HT1080 (cell line): ENCODE results near the gene SIPA1L2. TPM values are rescaled to one million over a fixed set of nuclear protein-coding genes. Genes with fewer than 3 reads are reported as not detected.

ENCODE experiments used
- DNase-seq: peaks from one replicate; pipeline ENCODE4 v3.0.0-alpha.2; 2015; ENCODE audit warnings: low read depth
- total RNA-seq: library from RNA; depleted of rRNA; stranded (reverse); fragments of >200 nt; shearing (Covaris generic); gene quantifications from 2 replicates; pipeline ENCODE4 v1.2.3, GENCODE V29; 2014

Gene SIPA1L2
- total RNA-seq, 1 experiment from 2014 or later, result 1.8 TPM

DNA sequence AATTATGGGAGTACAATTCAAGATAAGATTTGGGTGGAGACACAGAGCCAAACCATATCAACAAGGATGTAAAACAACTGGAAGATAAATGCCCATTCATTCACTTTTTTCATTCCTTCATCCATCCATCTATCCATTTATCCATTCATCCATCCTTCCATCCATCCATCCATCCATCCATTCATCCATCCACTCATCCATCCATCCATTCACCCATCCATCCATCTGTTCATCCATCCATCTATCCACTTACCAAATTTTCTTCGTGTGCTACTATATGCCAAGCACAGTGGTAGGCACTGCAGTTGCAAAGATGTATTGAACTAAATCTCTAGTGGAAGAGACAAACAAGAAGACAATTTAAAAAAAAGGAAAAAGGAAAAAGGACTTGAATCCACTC is 14.3 kb upstream of the SIPA1L2 start:
- DNase-seq, result no peak

DNA sequence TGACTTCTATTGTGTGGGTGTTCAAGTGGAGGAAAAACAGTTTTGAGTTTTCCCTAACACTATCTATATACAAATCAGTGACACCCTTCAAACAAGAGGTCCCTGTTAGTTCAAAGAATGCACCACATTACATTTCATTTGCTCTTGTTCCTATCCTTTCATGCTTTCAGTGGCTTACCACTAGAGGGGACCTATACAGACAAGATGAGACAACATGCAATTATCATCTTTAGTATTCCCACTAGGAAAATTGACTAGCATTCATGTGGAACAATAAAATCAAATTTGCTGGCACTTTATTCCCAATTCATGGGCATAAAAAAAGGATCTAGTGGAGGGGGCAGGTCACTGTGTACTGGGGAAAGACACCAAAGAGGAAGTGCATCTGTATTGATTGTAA is 13.3 kb upstream of the SIPA1L2 start:
- no peak for DNase-seq

DNA sequence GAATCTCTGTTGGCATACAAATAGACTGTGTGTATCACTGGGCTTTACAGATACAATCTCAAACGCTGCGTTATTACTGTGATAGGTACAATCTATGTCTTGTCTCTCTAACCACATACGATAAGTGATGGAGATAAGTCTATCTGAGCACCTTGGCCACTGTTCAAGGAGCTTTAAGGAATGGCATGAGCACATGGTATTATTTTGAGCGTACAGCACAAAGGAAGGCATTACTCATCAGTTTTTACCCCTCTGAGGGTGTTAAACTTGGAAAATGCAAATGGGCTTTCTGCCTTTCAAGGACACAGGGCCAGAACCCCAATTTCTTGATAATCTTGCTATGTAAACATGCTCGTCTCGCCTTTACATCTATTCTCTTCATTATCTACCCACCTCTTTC is 11.6 kb upstream of the SIPA1L2 start:
- DNase-seq, result no peak

DNA sequence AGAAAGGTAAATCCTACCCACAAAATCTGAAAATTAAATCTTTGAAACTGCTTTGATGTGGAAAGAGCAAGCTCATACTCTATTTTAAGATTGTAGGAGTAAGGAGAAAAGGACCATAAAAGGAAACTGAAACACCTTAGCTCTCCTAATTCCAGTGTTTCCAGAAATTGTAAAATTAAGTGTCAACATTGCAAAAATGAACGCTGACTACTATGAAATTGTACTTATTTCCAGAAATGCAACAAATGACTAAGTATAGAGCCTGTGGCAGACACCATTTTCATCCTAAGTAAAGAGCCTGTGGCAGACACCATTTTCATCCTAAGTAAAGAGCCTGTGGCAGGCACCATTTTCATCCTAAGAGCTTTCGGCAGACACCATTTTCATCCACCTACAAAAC is 6.9 kb upstream of the SIPA1L2 start:
- DNase-seq, result no peak

DNA sequence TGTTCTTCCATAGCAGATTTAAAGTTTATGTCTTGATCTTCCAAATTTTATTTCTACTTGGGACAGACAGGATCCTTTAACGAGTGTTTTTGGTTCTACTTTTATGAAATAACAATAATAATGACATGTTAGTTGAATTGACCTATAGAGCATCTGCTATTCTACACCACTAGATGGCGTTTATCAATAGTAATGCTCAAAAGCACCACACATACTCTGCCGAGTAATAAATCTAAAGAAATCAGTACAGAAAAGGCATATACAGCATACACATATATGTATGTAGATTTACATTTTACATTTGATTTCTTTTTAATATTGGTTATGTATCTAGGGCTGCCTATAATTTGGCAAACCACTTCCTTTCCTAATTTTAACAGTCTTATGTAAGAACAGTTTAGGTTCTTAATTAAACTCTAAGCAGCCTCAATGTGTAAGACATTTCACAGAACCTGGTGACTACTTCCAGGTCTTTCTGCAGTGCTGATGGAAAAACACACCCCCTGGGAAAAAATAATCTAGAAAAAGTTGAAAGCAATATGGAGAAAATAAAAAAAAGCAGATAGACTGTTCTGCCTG is 5.9 kb upstream of the SIPA1L2 start:
- peak; percentile 29 for DNase-seq

DNA sequence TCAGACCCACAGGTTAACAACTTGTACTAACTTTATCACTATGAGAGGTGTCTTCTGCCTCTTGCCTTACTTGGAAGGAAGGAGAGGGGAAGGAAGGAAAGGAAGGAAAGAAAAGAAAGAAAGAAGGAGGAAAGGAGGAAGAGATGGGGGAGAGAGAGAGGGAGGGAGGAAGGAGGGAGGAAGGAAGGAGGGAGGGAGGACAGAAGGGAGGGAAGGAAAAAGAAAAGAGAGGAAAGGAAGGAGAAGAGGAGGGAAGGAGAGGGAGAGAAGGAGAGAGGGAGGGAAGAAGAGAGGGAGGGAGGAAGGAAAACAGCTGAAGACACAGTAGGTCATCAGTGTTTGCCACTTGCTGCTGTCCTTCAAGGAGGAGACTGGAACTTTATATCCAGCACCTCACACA is 5.3 kb upstream of the SIPA1L2 start:
- no peak for DNase-seq

DNA sequence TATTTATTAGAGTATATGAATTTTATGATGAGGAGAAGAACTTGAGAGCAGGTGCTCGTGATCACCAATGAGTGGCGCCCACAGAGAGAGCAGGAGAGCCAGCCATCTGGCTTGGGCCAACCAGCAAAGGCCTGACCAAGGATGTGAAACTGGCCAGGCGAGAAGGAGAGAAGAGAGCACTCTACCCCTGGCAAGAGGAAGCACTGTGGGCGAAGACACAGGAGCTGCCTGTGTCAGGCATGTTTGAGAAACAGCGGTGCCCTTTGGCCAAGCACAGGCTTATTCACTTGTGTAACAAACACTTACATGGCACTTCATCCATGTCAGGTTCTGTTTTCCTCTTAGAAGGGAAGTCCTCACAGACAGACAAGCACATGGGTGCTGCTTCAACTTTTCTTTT is 4.2 kb upstream of the SIPA1L2 start:
- no peak for DNase-seq

DNA sequence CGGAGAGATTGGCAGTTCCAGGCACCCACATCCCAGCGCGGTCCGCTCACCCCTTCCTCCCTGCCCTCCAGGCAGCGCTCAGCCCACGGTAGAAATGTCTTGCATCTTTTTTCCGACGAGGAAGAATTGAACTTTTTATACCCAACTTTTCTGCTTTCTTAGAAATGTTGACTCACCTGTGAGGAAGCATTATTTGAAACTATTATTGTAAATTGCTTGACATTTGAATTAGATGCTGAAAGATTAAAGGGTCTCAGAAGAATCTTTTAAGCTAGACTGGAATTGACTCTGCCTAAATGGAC is 912 bp upstream of the SIPA1L2 start:
- DNase-seq, result no peak

DNA sequence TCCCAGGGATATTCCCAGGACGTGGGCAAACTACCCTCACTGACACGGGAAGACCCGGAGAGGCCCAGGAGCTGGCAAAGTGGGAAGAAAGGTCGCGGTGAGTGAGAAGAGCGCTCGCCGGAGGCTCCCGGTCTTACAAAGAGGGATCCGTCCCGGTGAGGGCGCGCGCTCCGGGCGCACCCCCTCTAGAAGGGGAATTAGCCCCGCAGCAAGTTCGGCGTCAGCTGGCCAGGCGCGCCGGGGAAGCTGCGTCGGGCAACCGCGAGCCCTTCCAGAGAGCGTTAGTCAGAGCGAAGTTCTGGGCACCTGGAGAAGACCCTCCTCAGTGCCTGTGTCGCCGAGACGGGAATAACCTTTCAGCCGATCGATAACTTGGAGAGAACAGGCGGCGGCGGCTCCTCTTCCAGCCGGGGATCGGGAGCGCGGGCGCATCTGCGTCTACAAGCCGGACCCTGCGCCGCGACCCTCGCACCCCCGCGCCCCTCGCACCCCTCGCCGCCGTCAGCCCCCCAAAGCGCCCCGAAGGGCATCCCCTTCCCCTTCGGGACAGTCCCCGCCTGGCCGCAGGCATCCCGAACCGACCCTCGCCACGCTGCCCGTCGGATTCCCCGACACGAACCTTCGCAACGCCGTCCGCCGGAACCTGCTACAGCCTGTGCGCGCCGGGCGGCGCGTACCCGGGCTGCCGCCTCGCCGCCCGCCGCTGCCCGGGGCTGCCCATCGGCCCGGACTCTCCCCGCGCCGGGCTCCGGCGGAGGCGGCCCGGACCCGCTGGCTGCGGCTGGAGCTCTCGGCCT is 485 bp downstream of the SIPA1L2 start:
- peak; percentile 31 for DNase-seq

DNA sequence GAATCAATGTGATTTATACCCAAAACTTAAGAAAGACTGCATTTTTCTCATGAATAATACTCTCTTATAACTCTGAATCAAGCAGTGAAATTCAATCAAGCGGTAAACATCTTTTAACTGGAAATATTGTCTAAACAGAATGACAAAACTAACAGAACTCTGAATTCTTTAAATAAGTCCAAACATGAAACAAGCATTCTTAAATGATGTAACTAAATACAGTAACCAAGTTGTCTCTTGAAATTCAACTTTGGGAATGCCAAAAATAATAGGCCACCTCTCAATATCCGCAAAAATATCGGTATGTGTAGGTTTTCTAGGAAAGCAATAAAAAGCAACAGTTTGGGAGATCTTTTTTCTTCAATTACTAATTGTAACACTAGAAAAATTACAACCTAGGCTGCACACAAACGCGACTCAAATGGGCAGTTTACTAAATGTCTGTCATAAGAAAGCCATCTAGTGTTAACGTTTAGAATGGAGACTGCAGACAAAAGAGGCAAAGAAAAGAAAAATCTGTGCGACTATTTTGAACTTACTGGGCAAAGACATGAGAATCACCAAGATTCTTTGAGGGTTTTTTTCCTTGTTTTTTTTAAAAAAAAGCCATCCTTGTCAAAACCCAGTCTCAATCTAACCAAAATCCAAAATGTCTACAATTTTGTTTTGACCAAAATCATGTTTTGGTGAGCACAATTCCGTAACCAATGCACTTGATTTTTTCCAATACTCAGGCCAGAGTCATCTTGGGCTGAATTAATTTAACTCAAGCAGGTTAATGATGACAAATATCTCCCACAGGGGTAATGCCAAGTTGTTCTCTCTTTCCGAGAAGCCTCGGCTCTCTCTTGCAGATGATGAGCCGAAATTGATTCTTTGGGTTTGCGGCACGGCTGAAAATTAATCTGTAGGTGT is 1.3 kb downstream of the SIPA1L2 start:
- DNase-seq, result peak; percentile 44

DNA sequence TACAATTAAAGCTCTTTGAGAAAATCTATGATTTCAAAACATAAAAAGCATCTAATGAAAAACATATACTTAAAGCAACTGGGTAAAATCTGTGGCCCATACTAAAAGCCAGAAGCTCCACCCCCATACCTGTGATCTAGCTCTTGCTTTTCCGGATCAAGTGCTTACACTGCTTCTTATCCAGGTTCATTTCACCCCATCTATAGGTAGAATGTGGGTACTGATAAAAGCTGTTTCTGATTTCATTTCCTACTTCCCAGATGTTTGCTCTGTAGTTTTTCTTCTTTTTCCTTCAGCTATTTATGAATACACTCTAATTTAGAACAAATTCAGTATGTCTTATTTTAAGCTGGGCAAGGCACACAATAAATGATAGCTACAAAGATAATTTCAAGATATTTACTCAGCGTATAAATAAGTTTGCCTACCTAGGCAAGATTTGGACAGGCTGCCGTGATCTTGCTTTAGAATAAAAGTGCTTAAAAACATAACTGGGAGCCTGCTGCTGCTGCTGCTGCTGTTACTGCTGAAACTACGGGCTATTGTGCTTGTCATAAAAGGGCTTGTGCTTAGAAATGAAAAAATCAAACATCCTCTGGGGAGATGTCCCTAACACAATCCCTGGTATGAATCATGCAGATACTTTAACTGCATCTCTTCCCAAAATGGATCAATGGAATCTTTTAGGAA is 2.1 kb downstream of the SIPA1L2 start:
- DNase-seq, result peak; percentile 45

DNA sequence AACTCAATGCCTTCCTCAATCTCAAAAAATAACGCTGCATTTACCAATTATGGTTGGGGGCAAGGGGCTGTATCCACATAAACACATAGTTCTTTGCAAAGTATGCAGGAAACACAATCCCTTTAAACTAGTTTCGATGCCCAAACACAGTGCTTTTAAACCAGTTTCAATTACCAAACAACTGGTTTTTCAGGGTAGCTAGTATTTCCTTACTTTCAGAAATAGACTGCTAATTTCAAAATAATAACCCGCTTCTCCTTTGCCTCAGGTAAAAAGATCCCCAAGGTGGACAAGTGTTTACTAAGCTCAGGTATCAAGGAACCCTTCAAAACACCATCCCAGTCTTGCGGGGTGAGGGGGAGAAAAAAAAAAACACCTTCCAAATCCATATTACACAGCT is 2.8 kb downstream of the SIPA1L2 start:
- no peak for DNase-seq

DNA sequence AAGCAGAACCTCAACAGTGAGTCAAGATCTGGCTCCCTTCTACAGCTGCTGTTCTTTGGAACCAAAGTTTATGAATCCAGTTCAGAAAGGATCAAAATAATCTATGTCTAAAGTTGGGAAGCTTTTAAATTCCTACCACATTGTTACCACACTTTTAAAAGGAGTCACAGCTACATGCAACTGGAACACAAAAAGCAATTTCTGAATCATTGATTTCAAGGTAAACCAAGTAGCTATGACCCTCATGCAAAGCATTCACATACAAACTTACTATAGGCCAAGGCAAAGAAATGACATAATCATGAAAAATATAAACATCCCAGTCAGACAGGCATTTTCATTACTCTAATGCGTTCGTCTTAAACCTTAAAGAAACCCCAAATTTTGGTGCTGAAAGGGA is 3.5 kb downstream of the SIPA1L2 start:
- DNase-seq, result no peak

DNA sequence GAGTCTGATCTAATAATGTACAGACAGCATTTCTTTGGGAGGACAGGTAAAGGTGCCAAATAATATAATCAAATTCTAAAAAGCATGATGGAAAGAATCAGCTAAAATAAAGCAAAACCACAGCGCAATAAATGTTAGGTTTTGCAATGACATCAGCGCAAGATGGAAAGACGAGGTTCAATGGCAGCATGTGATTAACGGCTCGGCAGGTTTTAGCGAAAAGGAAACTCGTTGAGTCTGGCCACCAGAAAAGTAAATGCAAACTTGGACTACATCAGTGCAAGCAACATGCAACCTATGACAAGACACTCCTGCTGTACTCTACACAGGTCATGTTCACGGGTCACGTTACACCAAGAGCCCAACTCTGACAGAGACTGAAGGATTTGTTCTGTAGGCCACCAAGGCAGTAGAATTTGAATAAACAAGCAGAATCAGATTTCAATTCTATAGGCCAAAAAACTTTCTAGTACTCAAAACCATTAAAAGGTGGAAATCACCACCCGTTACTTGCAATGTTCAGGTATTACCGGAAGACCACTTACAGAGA is 4.5 kb downstream of the SIPA1L2 start:
- no peak for DNase-seq

DNA sequence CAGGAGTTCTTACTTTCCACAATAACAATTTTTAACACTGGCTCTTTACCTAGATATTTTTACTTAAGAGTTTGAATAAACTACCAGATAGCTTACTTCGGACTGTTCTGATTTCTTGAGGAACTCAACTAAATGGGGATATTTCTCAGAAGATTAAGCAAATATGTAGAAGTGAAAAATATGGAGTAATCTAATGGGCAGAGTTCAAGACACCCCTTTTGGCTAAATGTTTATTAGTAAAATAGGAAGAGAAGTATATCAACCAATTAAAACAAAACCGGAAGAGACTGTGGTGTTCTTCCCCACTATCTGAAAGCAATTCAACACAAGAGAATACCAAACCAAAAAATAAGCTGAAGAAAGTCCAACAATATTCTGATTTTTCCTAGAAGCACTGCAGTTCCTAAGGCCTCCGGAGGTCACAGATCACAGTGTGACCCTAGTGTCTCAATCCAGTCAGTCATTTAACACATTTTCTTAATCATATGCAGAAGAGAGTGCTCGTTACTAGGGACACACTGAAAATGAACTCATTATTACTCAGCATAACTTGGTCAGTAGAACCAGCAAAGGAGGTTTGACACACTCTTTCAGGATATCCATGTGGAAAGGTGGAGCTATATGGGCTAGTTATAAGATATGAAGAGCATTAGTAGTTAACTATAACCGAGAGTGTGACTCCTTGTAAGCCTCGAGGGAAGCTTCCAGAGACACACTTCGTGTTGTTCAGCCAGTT is 5.2 kb downstream of the SIPA1L2 start:
- DNase-seq, result no peak

DNA sequence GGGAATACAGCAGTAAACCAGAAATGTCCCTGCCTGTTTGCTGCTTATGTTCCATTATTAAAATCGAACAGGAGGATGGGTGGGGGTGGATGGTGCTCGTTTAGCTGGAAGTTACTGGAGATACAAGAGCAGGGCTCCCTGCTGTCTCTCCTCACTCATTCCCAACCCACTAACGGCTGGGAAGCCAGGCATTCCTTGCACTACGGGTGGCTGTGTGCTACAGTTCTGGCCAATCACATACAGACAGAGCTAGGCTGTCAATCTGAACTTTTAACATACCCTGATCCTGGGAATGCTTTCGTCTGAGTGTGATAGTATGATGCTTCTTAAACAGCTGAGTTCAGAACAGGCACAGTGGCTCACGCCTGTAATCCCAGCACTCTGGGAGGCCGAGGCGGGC is 7.0 kb downstream of the SIPA1L2 start:
- no peak for DNase-seq

DNA sequence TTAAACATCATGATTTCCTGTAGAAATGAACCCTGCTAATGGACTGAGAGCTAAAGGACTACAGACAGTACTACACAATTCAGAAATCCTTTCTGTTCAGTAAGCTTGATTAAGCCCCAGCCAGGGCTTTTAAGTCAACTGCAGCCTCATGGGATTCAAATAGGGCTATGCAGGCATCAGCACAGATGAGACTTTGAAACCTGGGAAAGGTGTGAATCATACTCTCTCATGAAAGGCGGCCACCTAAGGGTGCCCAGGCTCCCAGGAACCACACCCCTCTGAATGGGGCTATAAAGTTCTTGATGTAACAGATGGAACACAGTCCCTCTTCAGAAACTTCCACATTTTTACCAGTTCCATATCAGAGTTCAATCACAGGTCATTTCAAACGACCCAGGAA is 7.6 kb downstream of the SIPA1L2 start:
- no peak for DNase-seq

DNA sequence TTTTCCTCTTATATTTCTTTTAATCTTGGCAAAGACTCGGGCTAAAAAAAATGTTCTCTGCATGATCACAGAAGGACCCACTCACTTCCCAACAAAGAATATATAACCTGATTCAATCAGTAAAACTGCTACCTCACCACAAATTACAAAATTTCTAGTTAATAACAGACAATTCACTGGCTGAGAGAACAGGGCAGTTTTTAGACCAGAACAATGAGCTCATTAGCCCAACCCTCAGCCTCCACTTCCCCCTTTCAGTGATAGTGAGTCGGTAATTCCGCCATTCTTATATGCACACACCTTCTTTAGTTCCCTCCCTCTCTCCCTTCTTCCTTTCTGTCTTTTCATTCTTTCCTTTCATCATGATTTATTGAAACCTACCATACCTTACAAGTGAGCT is 8.9 kb downstream of the SIPA1L2 start:
- DNase-seq, result no peak

DNA sequence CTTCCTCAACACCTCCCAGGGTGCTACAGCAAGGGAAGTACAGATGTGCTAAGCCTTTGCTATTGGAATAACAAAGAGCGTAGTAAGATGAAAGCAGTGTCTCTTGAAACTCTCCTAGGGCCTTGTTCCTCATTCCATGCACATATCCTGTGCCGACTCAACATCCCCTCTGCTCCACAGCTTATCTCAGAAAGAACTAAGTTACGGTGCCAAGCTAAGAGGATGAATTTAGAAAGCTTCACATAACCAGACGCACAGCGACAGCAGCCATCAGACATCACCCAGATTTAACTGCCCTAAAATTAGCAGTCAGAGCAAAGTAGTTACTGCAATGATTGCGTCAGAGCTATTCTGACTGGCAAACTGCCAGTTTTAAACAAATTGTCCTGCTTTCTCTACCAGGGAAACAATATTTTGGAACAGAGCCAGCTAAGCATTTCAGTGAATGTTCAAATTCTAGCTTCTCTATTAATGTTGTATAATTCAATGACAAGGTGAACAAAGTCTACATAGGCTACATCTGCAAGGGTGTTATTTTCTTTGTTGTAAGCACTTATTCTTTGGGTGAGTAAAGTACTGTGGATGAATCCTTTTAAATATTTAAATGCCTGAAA is 9.5 kb downstream of the SIPA1L2 start:
- no peak for DNase-seq

DNA sequence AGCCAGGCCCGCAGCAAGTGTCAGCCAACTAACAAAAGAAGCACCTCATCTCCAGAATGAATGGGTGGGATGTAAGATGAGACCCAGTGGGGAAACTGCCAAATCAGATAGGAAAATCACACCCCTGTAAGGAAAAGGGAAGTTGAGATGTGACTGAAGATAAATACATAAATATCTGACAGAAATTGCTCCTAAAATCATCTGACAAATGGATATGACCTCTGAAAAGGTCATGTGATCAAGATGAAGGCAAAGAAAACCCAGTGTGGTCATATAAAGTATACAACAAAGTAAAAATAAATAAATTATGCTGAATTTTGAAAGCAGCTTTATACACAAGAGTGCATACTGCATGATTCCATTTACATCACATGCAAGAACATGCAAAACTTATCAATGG is 12.7 kb downstream of the SIPA1L2 start:
- no peak for DNase-seq
